ENCODE measurements around the gene FKBP1A.
A peak's percentile ranks its signal among the peaks of the same experiment; 100 is the strongest.
"Not testable (repeated sequence)": the region's sequence is repeated elsewhere in the genome, so short reads cannot be mapped to it uniquely, and the experiment has no call there.

FKBP1A gene

GRCh38 chr20:1415667-1416468, 23.0 kb upstream of the FKBP1A start:
- no peak for DNase-seq

GRCh38 chr20:1414982-1415381, 22.1 kb upstream of the FKBP1A start:
- no peak for DNase-seq

GRCh38 chr20:1405801-1406200, 12.9 kb upstream of the FKBP1A start:
- no peak for DNase-seq

- DNase-seq, result no peak
Observed at GRCh38 chr20:1403624-1404023, 10.8 kb upstream of the FKBP1A start.

GRCh38 chr20:1402149-1402548, 9.3 kb upstream of the FKBP1A start:
- no peak for DNase-seq

GRCh38 chr20:1401451-1401907, 8.6 kb upstream of the FKBP1A start:
- no peak for DNase-seq

GRCh38 chr20:1399678-1400366, 7.0 kb upstream of the FKBP1A start:
- DNase-seq, result peak; percentile 38

GRCh38 chr20:1398185-1398584, 5.3 kb upstream of the FKBP1A start:
- DNase-seq, result not testable (repeated sequence)

- DNase-seq, result no peak
Observed at GRCh38 chr20:1397710-1398109, 4.9 kb upstream of the FKBP1A start.

- no peak for DNase-seq
Observed at GRCh38 chr20:1396702-1397101, 3.8 kb upstream of the FKBP1A start.

GRCh38 chr20:1396264-1396663, 3.4 kb upstream of the FKBP1A start:
- DNase-seq, result no peak

- no peak for DNase-seq
Observed at GRCh38 chr20:1394686-1395085, 1.8 kb upstream of the FKBP1A start.

- DNase-seq, result no peak
Observed at GRCh38 chr20:1393507-1393882, 641 bp upstream of the FKBP1A start.

- DNase-seq, result no peak
Observed at GRCh38 chr20:1392443-1392692, 486 bp downstream of the FKBP1A start.

GRCh38 chr20:1391640-1392442, 1.0 kb downstream of the FKBP1A start:
- DNase-seq, result no peak

- DNase-seq, result no peak
Observed at GRCh38 chr20:1390581-1391403, 2.1 kb downstream of the FKBP1A start.

- no peak for DNase-seq
Observed at GRCh38 chr20:1389703-1390580, 2.9 kb downstream of the FKBP1A start.

- DNase-seq, result no peak
Observed at GRCh38 chr20:1388741-1389483, 3.9 kb downstream of the FKBP1A start.

GRCh38 chr20:1388253-1388652, 4.6 kb downstream of the FKBP1A start:
- DNase-seq, result no peak

- no peak for DNase-seq
Observed at GRCh38 chr20:1386323-1386722, 6.5 kb downstream of the FKBP1A start.

Measured in NCI-H510A (cell line).